Fibroblast of skin of abdomen (primary cell): ENCODE measurements around the gene BMX.

Experiments
- DNase-seq: peaks from one replicate; pipeline ENCODE4 v3.0.0-alpha.2; 2013

Gene BMX

GRCh38 chrX:15576019-15576418 lies 75.4 kb downstream of the BMX start:
- DNase-seq, result no peak

- DNase-seq, result no peak
These were observed 79.5 kb downstream of the BMX start for GRCh38 chrX:15579778-15580747.

- no peak for DNase-seq
These were observed 93.8 kb downstream of the BMX start for GRCh38 chrX:15594371-15594770.

GRCh38 chrX:15598026-15598425 lies 97.4 kb downstream of the BMX start:
- DNase-seq, result no peak

- no peak for DNase-seq
These were observed 98.9 kb downstream of the BMX start for GRCh38 chrX:15599461-15599860.

GRCh38 chrX:15600049-15600448 lies 99.4 kb downstream of the BMX start:
- DNase-seq, result no peak

- no peak for DNase-seq
These were observed 100.1 kb downstream of the BMX start, which contains the start of gene ACE2 for GRCh38 chrX:15600745-15601144. Gene ACE2 (minus strand): TSS chrX:15600960. CDS start chrX:15600911, 49 bp downstream.

GRCh38 chrX:15601932-15602331 lies 101.3 kb downstream of the BMX start:
- DNase-seq, result no peak

GRCh38 chrX:15602761-15603160 lies 102.2 kb downstream of the BMX start:
- DNase-seq, result no peak

- DNase-seq, result no peak
These were observed 104.6 kb downstream of the BMX start for GRCh38 chrX:15605226-15605625.
